Measurements from ENCODE around the gene SGCE.

The SGCE gene

GRCh38 chr7:94561841-94562514, 94.0 kb downstream of the SGCE start:
- no peak for DNase-seq

GRCh38 chr7:94559972-94560371, 96.0 kb downstream of the SGCE start:
- no peak for DNase-seq

- DNase-seq = no peak
Observed at GRCh38 chr7:94557215-94557614, 98.7 kb downstream of the SGCE start.

DNA sequence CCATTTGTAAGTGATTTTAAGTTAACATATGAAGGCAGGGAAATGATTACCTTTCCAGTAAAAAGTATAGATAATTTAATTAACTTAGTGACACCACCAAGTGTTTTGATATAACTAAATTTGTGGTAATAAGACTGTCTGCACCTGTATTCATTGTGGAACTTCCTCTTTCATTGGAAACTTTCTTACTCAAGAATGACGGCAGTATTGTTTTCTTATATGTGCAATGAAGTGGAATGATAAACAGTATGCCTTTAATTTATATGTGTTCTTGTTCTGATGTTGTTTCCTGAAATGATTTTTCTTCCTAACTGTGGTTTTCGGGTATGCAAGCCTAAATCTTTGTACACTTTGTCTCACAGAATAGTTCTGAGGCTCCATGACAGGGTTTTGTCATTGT, 99.9 kb downstream of the SGCE start:
- DNase-seq = no peak

GRCh38 chr7:94547126-94547525, 108.8 kb downstream of the SGCE start:
- DNase-seq = no peak

DNA sequence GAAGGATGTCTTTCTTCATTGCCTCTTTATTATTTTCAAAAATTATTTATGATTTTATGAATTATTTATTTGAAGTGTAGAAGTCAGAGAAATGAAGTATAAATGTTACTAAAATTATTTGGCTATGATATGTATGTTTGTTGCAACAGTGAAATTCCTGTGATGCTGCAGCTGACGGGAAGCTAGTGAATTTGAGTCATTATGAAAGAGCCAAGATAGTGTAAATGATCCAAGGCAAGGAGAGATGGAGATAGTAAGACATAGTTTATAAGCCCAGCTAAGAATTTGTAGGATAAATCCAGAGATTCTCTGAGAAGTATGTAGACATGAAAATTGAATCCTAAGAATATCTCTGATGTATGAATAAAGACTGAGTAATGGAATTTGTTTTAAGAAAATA, 115.5 kb downstream of the SGCE start:
- no peak for DNase-seq
